HL-60/S4 (cell line): ENCODE measurements around the gene GTPBP6.
"Not testable (repeated sequence)": the region's sequence is repeated elsewhere in the genome, so short reads cannot be mapped to it uniquely, and the experiment has no call there.

ENCODE experiments used
- in situ Hi-C: fragments of 300-500 bp; cut with MboI; formaldehyde crosslinking; loops from 2 replicates; pipeline ENCODE4 v1.14.3; 2022; ENCODE audit warnings: low sequenced_read_pairs

GTPBP6 gene

DNA sequence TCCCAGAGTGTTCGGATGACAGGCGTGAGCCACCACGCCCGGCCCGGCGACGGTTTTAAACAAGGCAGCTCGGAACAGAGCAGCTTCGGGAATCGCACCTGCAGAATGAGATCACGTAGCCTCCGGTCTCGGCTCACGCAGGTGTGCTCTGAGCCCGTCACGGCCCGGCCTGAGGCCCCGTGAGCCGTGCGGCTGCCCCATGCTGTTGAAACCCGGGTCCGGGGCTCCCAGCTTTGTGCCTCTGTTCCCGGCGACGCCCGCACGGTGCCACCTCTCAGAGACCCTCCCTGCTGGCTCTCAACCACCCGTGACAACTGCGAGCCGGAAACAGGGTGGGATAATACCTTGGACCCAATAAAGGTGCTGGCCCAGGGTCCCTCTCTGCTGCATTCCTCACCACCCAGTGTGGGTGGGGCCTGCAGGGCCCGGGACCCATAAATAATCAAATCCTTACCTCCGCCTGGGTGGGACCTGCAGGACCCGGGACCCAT, 50.8 kb downstream of the GTPBP6 start:
- in situ Hi-C loops = no loop called here

DNA sequence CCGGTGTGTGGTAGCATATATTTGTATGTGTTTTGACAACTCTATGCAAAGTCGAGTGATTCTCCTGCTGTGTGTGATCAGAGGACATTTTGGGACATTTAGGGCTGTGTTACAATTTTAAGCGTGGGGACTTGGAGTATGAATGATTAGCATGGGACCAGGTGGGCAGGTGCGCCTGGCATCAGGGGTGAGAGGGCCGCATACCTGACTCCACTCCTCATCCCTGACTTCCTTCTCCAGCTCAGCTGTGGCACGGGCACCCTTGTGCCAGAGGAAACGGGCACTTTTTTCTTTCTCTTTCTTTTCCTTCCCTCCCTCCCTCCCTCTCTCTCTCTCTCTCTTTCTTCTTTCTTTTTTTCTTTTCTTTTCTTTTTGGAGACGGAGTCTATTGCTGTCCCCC, 53.1 kb downstream of the GTPBP6 start:
- in situ Hi-C loops = no loop called here

DNA sequence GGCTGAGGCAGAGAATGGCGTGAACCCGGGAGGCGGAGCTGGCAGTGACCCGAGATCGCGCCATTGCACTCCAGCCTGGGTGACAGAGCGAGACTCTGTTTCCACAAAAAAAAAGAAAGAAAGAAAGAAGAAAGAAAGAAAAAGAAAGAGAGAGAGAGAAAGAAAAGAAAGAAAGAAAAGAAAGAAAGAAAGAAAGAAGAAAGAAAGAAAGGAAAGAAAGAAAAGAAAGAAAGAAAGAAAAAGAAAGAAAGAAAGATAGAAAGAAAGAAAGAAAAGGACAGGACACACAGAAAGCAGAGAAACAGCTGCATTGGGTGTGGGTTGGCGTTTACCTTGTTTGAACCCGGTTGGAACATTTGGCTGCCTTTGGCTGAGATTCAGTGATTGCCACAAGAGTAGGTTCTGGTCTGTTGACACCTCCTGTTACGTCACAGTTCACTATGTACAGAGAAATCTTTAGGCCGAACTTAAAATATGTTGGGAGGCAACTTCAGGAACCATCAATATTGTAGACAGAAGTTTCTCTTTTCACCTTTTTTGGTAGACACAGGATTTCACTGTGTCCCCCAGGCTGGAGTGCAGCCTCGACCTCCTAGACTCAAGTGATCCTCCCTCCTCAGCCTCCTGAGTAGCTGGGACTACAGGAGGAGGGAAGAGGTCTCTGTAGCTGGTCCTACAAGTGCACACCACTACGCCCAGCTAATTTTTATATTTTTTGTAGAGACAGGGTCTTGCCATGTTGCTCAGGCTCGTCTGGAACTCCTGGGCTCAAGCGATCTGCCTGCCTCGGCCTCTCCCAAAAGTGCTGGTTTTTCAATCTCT, 53.8 kb downstream of the GTPBP6 start:
- in situ Hi-C loops = no loop called here

DNA sequence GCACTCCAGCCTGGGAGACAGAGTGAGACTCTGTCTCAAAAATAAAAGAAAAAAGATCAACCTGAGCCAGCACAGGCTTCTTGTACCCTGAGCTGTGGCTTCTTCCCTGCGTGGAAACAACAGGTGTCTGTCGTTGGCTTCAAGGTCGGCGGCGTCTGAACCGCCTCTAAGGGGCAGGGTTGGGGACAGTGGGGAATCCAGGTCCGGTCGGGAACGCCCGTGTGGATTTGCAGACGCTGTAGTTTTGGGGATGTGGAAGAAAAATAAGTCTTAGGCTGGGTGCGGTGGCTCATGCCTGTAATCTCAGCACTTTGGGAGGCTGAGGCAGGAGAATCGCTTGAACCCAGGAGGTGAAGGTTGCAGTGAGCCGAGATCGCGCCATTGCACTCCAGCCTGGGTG, 54.6 kb downstream of the GTPBP6 start:
- in situ Hi-C loops = not testable (repeated sequence)

DNA sequence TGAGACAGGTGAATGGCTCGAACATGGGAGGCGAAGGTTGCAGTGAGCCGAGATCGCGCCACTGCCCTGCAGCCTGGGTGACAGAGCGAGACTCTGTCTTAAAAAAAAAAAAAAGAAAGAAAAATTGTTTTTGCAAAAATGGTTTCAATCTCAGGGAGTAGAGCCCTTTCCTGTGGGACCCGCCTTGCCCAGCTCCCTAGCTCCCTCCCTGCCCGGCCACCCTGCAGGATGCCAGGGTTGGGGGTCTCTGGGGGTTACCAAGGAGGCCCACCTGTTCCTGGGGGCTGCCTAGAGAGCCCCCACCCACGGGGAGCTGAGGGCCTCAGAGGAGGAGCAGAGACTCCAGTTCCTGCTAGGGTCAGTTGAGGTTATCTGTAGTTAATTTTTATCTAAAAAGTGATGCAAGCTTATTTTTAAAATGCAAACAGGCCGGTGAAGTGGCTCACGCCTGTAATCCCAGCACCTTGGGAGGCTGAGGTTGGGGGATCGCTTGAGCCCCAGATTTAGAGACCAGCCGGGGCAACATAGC, 56.2 kb downstream of the GTPBP6 start:
- in situ Hi-C loops = no loop called here

DNA sequence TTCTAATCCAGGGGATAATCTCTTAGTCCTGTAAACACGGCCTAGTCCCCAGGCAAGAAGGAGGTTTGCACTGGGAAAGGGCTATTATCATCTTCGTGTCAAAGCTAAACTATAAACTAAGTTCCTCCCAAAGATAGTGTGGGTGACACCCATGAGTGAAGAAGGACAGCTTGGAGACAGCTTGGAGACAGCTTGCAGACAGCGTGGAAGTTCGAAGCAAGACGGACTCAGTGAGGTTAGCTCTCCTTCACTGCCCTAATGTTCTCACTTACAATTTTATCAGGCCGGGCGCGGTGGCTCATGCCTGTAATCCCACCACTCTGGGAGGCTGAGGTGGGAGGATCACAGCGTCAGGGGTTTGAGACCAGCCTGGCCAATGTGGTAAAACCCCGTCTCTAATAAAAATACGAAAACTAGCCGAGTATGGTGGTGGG, 56.7 kb downstream of the GTPBP6 start:
- in situ Hi-C loops = no loop called here

DNA sequence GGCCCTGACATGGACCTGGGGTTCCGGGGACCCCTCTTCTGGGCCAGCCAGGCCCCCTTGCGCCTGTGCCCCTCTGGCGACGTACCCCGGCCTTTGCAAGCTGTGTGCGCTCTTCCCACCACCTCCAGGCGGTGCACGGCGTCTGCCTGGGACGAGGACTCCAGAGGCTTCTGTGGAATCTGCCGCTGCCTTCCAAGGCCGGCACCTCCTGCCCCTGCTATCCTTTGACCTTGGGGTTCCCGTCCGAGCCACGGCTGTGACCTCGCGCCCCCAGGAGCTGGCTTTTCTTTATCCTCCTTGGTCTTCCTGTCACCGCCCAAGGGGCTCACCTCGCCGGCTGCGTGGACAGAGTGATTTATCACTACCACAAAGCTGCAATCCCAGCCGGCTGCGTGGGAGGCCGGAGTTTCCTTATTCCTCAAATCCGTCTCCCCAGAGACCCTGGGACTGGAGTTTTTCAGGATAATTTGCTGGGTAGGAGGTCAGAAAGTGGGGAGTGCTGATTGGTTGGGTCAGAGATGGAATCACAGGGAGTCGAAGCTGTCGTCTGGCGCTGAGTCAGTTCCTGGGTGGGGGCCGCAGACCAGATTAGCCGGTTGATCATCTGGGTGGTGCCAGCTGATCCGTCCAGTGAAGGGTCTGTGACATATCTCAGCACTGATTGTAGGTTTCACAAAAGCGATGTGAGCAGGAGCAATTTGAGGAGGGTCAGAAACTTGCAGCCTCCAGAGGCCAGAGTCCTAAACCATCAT, 57.3 kb downstream of the GTPBP6 start:
- in situ Hi-C loops = no loop called here

DNA sequence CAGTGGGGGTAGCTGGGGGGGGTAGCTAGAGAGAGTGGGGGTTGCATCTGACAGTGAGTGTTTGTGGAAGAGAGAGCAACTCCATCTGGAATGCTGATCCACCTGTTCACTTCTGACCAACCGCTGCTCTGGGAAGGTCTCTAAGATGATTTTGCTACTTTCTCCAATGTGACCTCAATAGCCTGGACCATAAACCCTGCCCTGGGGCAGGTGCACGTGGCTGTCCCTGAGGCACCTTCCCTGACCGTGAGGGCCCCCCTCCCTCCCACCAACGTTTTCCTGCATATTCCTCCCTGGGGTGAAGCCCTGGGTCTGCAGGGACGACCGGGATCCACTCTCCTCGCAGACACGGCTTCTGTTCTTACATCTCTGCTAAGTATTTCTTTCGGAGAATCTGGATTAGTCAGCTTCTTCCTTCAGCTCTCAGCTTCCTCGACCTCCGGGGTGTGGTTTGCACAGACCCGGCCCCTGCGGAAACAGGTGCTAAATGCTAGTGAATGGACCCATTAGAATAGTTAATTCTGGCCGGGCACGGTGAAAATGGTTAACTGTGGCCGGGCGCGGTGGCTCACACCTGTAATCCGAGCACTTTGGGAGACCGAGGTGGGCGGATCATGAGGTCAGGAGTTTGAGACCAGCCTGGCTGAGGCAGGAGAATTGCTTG, 58.8 kb downstream of the GTPBP6 start:
- in situ Hi-C loops = no loop called here

DNA sequence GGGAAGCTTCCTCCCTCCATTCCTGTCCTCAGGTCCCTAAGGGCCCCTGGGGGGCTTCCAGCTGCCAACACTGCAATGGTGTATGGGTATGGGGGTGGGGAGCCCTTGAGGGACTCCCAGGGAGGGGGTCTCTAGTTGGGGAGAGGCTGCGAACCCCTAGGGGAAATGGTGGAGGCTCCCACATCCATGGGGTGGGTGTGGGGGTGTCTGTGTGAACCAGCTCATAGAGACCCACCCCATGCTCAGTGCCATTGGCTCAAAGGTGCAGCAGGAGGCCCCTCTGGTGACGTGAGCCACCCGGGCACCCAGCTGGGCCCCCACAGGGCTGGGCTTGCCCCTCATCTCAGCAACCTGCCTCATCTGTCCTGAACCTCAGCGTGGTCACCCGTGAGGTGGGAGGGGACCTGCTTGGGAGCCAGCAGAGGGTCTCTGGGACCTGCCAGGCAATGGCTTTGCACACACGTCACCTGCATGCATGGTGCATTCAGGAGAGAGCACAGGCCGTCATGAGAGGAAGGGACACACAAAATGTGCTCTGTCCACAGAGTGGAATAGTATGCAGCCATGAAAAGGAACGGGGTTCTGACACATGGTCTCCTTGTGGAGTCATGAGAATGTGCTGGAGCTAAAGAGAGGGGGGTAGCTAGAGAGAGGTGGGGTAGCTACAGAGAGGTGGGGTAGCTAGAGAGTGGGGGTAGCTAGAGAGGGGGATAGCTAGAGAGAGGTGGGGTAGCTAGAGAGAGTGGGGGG, 60.1 kb downstream of the GTPBP6 start:
- in situ Hi-C loops = no loop called here

DNA sequence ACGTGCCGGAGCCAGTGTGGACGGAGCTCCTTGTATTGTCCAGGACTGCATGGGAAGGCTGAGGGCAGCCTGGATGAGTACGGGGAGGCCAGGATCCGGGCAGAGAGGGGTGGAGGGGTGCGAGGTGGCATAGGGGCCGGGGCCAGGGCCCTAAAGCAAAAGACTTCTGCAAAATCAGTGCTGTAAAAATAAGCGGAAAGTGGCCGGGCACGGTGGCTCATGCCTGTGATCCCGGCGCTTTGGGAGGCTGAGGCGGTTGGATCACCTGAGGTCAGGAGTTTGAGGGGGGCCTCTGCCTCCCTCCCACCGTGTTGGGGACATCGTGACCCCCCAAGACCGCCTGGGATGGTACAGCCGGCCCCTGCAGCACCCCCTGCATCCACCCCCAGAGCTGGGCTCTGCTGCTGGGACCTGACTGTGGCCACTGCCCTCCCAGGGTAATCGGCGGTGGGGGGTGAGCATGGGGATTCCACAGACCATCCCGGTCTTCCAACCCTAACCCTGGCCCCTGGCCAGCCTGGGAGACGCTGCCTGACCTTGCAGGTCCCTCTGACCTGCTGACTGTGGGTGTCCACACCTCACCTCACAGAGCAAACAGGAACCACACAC, 60.8 kb downstream of the GTPBP6 start:
- in situ Hi-C loops = no loop called here

DNA sequence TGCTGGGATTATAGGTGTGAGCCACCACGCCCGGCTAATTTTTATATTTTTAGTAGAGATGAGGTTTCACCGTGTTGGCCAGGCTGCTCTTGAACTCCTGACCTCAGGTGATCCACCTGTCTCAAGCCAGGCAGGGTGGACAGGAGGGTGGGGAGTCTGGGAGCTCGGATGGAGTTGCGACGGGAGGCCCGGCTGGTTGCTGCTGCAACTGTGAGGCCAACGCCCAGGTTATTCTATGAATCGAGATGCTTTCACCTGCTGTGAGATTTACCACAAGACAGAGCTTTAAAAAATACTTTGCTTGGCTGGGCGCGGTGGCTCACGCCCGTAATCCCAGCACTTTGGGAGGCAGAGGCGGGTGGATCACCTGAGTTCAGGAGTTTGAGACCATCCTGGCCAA, 61.5 kb downstream of the GTPBP6 start:
- in situ Hi-C loops = not testable (repeated sequence)

DNA sequence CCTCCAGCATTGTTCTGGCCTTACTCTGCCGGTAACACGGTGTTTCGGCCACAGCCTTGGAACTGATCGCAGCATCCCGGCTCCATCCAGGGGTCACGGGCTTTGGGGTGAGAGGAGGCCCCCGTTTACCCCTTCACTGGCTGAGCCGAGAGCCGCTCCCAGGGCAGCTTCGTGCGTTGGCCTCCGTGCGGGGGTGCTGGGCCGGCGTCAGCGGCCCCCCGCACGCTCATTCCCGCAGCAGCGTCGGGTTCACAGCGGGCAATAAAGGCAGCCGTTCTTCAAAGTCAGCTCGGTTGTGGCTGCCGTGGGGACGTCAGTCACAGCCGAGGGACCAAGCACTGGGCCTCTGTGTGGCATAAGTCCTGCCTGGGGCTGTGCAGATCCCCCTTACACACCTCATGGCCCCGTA, 62.7 kb downstream of the GTPBP6 start:
- in situ Hi-C loops = no loop called here
